ENCODE measurements around the gene PATE4.
A peak's percentile ranks its signal among the peaks of the same experiment; 100 is the strongest.

The PATE4 gene

DNA sequence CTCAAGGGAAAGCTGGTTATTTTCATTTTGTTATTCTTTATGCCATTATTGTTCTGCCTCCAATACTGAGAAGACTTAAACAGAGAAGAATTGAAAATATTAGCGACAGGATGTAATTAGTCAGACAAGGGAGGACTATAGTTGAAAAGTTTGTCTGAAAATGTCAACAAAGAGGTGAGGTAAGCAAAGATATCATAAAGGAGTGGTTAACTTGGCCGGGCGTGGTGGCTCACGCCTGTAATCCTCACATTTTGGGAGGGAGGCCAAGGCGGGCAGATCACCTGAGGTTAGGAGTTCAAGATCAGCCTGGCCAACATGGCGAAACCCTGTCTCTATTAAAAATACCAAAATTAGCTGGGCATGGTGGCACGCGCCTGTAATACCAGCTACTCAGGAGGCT, 50.3 kb downstream of the PATE4 start:
- TF ChIP-seq, protein P1, sequence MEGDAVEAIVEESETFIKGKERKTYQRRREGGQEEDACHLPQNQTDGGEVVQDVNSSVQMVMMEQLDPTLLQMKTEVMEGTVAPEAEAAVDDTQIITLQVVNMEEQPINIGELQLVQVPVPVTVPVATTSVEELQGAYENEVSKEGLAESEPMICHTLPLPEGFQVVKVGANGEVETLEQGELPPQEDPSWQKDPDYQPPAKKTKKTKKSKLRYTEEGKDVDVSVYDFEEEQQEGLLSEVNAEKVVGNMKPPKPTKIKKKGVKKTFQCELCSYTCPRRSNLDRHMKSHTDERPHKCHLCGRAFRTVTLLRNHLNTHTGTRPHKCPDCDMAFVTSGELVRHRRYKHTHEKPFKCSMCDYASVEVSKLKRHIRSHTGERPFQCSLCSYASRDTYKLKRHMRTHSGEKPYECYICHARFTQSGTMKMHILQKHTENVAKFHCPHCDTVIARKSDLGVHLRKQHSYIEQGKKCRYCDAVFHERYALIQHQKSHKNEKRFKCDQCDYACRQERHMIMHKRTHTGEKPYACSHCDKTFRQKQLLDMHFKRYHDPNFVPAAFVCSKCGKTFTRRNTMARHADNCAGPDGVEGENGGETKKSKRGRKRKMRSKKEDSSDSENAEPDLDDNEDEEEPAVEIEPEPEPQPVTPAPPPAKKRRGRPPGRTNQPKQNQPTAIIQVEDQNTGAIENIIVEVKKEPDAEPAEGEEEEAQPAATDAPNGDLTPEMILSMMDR (IDR thresholded peaks at IDR 0.05; ENCODE audit: control insufficient read depth, insufficient read depth, low read depth, low read length, missing control alignments) = no peak
- no peak for DNase-seq (ENCODE audit: low read depth)
- no peak overlapping the region for H3K4me3 ChIP-seq (ENCODE audit: control insufficient read depth, low read depth, low read length)

DNA sequence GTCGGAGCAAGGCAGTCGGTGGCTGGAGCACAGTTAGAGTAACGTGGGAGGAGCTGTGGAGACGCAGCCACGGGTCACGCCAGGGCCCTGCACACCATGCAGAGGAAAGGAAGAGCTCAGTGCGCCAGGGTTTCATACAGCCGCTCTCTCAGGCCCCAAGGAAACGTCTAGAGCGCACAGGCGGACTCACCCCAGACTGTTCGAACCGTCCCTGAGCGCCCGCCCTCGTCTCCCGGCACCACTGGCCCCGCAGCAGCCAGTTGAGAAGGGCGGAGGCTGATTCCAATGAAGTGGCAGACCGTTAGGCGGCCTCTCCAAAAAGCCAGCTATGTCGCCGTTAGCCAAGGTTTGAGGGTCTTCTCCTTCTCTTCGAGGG, 53.9 kb downstream of the PATE4 start:
- no peak for DNase-seq (ENCODE audit: low read depth)
- TF ChIP-seq, protein P1 (IDR thresholded peaks at IDR 0.05; ENCODE audit: control insufficient read depth, insufficient read depth, low read depth, low read length, missing control alignments) = no peak
- peak overlapping the region; percentile 71 for H3K4me3 ChIP-seq (ENCODE audit: control insufficient read depth, low read depth, low read length)

DNA sequence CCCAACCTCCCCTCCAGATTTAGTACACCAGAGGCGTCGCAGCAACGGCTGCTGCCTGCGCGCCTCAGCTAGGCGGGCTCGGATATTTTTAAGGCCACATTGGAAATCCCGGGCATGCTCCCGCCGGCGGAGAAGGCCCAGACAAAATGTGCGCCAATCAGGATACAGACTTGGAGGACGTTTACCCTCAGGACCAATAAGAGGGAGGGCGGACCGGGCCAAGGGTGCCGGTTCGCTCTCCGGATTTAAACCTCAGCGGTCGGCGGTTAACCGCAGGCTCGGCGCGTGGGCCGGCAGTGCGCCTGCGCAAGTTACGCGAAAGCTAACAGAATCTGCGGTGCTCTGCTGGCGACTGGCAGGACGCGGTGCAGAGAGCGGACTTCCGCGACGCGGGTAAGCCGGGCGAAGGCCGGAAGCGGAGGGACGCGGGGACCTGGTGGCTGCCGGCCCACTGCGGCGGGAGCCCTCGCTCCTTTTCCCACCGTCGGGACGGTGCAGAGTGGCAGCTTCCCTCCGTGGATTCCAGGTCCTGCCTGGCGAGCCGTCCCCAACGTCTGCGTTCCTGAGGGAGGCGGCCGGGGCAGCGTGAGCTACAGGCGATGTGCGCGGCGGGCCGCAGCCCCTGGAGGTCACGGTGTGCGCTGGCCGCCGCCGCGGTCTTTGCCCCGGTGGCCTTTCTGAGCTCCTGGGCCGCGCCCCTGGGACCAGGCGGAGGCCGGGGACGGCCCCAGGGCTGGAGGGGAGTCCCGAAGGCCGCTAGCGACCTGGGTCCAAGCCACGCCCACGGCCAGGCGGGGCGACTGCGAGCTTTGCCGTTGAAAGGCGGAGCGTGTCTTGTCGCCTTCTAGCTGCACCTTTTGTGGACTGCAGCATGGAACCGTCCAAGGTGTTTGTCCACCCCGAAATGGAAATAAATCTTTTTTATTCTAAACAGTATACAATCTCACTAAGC, 54.5 kb downstream of the PATE4 start, which contains the start of gene HYLS1:
HYLS1 (plus strand) TSS at position 296 of the 952 bp plus-strand sequence. CDS start 11,701 bp downstream, outside the sequence.
- H3K4me3 ChIP-seq (ENCODE audit: control insufficient read depth, low read depth, low read length) = peak within 1 kb of the TSS; percentile 71
- TF ChIP-seq, protein P1 (IDR thresholded peaks at IDR 0.05; ENCODE audit: control insufficient read depth, insufficient read depth, low read depth, low read length, missing control alignments) = no peak
- peak; percentile 84 for DNase-seq (ENCODE audit: low read depth)

All from AG09309 (cell line).